Ishikawa (cell line): Measurements from ENCODE around the gene TLR6.

Experiments
- CEBPB ChIP-seq: IDR thresholded peaks from 2 replicates; pipeline ENCODE4 v1.6.1; 2012
- CREB1 ChIP-seq: IDR thresholded peaks from 2 replicates; pipeline ENCODE4 v1.6.1; 2012; ENCODE audit warnings: low read depth
- EGR1 ChIP-seq: IDR thresholded peaks from 2 replicates; pipeline ENCODE4 v1.6.1; 2012
- EP300 ChIP-seq: IDR thresholded peaks from 2 replicates; pipeline ENCODE4 v1.6.1; 2012; ENCODE audit warnings: borderline replicate concordance
- FOXM1 ChIP-seq: IDR thresholded peaks from 2 replicates; pipeline ENCODE4 v1.6.1; 2012; ENCODE audit warnings: low read depth, borderline replicate concordance
- NFIC ChIP-seq: IDR thresholded peaks from 2 replicates; pipeline ENCODE4 v1.6.1; 2012
- RAD21 ChIP-seq: IDR thresholded peaks from 2 replicates; pipeline ENCODE4 v1.6.1; 2012; ENCODE audit warnings: low read depth
- TAF1 ChIP-seq: IDR thresholded peaks from 2 replicates; pipeline ENCODE4 v1.6.1; 2012; ENCODE audit warnings: low read depth, mild to moderate bottlenecking
- TCF12 ChIP-seq: IDR thresholded peaks from 2 replicates; pipeline ENCODE4 v1.6.1; 2012; ENCODE audit warnings: low read depth
- TEAD4 ChIP-seq: IDR thresholded peaks from 2 replicates; pipeline ENCODE4 v1.6.1; 2012
- YY1 ChIP-seq: IDR thresholded peaks from 2 replicates; pipeline ENCODE4 v1.6.1; 2012; ENCODE audit warnings: low read depth
- ZBTB7A ChIP-seq: IDR thresholded peaks from 2 replicates; pipeline ENCODE4 v1.6.1; 2012; ENCODE audit warnings: low read depth
- TF ChIP-seq, protein P1 (sequence below): IDR thresholded peaks from 2 replicates; pipeline ENCODE4 v1.6.1; 2012; ENCODE audit warnings: low read depth, mild to moderate bottlenecking
- TF ChIP-seq, protein P2 (sequence below): IDR thresholded peaks from 2 replicates; pipeline ENCODE4 v1.6.1; 2012
- TF ChIP-seq, protein P3 (sequence below): IDR thresholded peaks from 2 replicates; pipeline ENCODE4 v1.6.1; 2012

Gene TLR6

DNA sequence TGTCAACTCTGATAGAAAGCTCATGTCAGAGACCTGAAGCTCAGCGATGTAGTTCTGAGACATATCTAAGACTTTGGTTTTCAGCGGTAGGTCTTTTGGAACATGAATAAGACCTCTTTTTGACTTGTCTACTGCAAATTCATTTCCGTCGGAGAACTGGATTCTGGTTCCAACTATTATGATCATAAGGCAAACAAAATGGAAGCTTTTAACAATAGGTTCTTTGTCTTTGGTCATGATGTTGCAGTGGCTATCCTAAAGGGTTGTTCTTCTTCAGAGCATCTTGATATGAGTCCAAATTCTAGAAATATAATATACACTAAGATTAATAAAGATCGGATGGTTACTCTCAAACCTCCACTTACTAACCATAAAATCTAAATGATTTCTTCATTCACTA, 27.4 kb downstream of the TLR6 start:
- TF ChIP-seq CEBPB (no peak), EGR1 (no peak), NFIC (no peak)
- TF ChIP-seq, protein P1, sequence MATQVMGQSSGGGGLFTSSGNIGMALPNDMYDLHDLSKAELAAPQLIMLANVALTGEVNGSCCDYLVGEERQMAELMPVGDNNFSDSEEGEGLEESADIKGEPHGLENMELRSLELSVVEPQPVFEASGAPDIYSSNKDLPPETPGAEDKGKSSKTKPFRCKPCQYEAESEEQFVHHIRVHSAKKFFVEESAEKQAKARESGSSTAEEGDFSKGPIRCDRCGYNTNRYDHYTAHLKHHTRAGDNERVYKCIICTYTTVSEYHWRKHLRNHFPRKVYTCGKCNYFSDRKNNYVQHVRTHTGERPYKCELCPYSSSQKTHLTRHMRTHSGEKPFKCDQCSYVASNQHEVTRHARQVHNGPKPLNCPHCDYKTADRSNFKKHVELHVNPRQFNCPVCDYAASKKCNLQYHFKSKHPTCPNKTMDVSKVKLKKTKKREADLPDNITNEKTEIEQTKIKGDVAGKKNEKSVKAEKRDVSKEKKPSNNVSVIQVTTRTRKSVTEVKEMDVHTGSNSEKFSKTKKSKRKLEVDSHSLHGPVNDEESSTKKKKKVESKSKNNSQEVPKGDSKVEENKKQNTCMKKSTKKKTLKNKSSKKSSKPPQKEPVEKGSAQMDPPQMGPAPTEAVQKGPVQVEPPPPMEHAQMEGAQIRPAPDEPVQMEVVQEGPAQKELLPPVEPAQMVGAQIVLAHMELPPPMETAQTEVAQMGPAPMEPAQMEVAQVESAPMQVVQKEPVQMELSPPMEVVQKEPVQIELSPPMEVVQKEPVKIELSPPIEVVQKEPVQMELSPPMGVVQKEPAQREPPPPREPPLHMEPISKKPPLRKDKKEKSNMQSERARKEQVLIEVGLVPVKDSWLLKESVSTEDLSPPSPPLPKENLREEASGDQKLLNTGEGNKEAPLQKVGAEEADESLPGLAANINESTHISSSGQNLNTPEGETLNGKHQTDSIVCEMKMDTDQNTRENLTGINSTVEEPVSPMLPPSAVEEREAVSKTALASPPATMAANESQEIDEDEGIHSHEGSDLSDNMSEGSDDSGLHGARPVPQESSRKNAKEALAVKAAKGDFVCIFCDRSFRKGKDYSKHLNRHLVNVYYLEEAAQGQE = no peak

DNA sequence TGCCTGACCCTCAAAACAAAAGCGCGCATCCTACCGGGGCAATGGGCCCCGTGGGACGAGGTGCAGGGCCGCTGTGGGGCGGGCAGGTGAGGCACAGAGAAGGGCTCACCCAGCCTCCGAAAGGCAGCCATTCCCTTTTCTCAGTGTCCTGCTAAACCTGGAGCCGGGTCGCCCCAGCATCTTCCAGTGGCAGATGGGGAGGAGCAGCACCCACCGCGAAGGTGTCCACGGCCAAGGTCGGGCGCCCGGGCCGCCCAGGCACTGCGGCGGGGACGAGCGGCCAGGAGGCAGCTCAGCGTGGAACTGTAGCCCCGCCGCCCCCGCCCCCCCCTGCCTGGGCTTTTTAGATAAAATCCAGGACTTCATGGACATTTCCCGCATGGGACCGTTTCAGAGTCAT, 32.9 kb downstream of the TLR6 start:
- TF ChIP-seq EP300 (no peak), TAF1 (no peak), NFIC (no peak), YY1 (no peak), ZBTB7A (no peak), EGR1 (no peak), CEBPB (no peak), TCF12 (no peak), TEAD4 (no peak), CREB1 (no peak), FOXM1 (no peak), RAD21 (no peak)
- TF ChIP-seq, protein P2, sequence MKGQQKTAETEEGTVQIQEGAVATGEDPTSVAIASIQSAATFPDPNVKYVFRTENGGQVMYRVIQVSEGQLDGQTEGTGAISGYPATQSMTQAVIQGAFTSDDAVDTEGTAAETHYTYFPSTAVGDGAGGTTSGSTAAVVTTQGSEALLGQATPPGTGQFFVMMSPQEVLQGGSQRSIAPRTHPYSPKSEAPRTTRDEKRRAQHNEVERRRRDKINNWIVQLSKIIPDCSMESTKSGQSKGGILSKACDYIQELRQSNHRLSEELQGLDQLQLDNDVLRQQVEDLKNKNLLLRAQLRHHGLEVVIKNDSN = no peak
- TF ChIP-seq, protein P1 = no peak
- TF ChIP-seq, protein P3, sequence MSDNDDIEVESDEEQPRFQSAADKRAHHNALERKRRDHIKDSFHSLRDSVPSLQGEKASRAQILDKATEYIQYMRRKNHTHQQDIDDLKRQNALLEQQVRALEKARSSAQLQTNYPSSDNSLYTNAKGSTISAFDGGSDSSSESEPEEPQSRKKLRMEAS = no peak

DNA sequence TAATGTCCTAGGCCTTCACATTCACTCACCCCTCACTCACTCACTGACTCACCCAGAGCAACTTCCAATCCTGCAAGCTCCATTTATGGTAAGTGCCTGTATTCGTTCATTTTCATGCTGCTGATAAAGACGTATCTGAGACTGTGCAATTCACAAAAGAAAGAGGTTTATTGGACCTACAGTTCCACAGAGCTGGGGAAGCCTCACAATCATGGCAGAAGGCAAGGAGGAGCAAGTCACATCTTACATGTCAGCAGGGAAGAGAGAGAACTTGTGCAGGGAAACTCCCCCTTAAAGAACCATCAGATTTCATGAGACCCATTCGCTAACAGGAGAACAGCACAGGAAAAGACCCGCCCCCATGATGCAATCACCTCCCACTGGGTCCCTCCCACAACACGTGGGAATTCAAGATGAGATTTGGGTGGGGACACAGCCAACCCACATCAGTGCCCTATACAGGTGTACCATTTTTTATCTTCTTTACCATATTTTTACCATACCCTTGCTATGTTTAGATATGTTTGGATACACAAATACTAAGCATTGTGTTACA, 33.8 kb downstream of the TLR6 start:
- TF ChIP-seq CREB1 (no peak), YY1 (no peak), CEBPB (no peak), EGR1 (no peak), TEAD4 (no peak), EP300 (no peak), ZBTB7A (no peak), TCF12 (no peak), TAF1 (no peak)
- TF ChIP-seq, protein P3 = no peak
- TF ChIP-seq, protein P2 = no peak

DNA sequence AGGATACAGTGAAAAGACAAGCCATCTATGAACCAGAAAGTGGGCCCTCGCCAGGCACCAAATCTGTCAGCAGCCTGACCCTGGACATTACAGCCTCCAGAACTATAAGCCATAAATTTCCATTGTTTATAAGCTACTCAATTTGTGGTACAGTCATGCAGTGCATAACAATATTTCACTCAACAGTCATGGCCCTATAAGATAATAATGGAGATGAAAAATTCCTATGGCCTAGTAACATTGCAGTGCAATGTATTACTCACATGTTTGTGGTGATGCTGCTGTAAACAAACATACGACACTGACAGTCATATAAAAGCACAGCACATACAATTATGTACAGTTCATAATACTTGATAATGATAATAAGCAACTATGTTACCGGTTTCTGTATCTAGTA, 34.9 kb downstream of the TLR6 start:
- no peak for TF ChIP-seq ZBTB7A
- no peak for TF ChIP-seq TAF1
- no peak for TF ChIP-seq CREB1
- no peak for TF ChIP-seq EGR1
- TF ChIP-seq, protein P2 = no peak
- TF ChIP-seq CEBPB = no peak
- TF ChIP-seq TEAD4 = no peak
- no peak for TF ChIP-seq YY1
- TF ChIP-seq, protein P3 = no peak
- no peak for TF ChIP-seq NFIC
- no peak for TF ChIP-seq TCF12
- TF ChIP-seq, protein P1 = no peak
- TF ChIP-seq RAD21 = no peak
